GM12874 (cell line): ENCODE results near the gene MYO9A.

Source experiments
- CTCF ChIP-seq: IDR thresholded peaks from 2 replicates; pipeline ENCODE4 v1.5.1; 2011; ENCODE audit warnings: low read depth, mild to moderate bottlenecking, control low read depth, low read length, moderate library complexity; ENCODE audit not compliant: insufficient read depth

Gene MYO9A

DNA sequence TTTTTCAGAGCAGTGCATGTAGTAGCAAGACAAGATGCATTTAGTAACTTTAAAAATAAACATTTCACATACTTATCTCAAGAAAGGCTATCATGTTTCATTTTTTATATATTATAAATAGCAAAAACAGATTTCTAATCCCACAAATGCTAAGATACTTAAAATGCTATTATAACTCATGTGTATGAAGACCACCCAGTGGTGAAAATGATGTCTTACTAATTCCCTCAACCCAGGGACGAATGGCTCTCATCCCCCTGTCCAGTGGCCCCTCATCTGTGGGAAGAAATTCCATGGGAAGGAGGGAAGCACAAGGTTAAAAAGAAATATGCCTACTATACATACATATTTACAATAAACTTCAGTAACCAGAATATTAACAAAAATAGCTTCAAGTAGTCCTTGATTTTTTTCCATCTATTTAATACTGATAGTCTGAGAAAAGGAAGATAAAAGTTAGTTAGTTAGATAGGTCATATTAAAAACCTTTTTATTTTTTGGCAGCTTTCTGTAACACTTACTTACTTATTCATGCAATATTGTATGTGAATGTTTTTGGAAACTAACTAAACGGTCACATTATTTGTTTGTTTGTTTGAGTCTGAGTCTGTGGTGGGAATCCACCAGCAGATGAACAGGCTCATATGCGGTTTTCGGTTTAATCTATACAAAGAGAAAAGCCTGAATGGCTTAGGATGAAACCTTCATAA, 292.8 kb downstream of the MYO9A start:
- no peak for TF ChIP-seq CTCF

DNA sequence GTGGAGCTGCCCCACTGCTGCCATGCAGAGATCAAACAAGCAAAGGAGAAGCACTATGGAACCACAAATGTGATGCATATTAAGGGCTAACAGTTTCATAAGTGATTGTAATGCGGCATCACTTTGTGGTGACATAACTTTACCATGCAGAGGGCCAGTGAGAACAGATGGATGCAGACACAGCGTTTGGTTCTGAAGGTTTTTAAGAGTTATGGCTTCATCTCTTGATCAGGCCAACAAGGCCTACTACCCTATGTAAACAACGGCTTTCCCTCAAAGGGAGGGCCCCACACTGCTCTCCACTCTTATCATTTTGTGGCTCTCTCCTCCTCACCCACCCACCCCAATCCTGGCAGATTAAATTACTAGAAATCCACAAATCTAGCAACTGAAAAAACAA, 294.1 kb downstream of the MYO9A start:
- TF ChIP-seq CTCF = no peak

DNA sequence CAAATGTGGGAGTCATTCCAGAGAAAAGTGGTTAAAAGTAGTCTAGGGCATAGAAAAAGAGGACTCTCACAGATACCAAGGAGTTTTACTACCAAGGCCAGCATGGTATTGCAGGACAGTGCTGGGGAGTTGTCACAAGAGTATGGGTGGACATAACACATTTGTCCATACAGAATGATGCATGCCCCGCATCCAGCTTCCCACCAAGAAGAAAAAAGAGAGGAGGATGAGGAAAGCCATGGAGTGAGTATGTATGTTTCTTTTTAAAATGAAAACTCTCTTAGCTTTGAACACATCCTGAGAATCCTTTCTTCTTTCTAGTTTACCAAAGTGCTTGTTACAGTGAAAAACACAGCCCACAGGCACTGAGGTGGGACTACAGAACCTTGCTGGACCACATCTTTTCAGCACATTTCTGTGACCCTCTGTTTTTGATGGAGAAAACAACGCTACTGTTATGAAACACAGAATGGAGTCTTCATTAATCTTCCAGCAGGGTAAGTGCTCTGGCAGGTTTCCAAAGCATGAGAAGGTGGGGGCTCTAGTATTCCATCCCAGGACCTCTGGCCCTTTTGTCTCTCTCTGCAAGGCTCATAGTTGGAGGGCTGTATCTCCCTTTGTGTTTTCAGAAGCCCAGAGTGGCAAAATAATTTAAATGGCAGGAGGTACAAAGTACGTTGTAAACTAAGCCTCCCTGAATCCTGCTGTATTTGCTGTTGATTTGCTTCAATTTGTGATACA, 294.9 kb downstream of the MYO9A start:
- TF ChIP-seq CTCF = no peak

- no peak for TF ChIP-seq CTCF
These were observed 296.3 kb downstream of the MYO9A start for GRCh38 chr15:71821547-71822129.

DNA sequence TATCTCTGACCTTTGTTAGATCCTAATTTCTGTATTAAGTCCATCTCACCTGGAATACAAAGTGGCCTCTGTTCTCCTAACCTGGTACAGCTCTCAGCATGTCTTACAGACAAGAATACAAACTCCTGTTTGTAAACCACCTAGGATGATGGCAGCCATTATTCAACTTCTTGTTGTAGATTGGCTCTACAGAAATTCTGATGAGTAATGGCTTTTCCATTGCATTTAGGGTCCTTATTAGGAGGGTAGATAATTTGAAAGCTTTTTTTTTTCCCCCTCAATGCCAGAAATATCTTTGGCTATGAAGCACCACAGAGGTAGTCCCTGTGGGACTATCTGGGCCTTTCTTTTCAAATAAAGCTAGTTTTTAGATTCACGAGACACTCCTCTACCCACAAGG, 297.8 kb downstream of the MYO9A start:
- TF ChIP-seq CTCF = no peak

DNA sequence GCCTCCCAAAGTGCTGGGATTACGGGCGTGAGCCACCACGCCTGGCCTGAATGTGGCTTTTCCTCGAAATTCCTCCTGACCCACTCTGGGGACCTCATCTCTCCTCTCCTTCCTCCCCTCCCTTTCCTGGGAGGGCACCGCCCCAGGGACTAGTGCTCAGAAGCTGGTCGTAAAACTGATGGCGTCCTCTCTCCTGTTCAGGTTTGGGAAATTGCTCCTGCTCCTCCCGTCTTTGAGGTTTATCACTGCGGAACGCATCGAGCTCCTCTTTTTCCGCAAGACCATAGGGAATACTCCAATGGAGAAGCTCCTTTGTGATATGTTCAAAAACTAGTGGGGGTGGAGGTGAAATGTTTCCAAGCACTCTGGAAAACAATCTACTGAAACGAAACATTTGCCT, 300.6 kb downstream of the MYO9A start:
- TF ChIP-seq CTCF = no peak

- TF ChIP-seq CTCF = no peak
These were observed 302.6 kb downstream of the MYO9A start for GRCh38 chr15:71815301-71815700.
